PC-3 (cell line): ENCODE measurements around the gene CCDC8. TPM values are rescaled to one million over a fixed set of nuclear protein-coding genes. Genes with fewer than 3 reads are reported as not detected.

Experiments used
- ATAC-seq: fragments of 200-7000 bp; cut with Tn5 transposase; 2 replicates; pipeline ENCODE4 v1.9.1; 2020; ENCODE audit warnings: mild to moderate bottlenecking, moderate library complexity
- BruUV-seq: library from RNA; stranded (reverse); fragments of 400-500 nt; replicated peaks from 2 replicates; lab custom pipeline; 2021; lab: Mats Ljungman, UMichigan
- CTCF ChIA-PET: fragments of 300-600 bp; sonication (Branson Sonifier 250); formaldehyde crosslinking; loops from one replicate; lab custom pipeline; 2022; ENCODE audit warnings: antibody characterized with exemption; lab: Charles Lee
- POLR2A ChIA-PET: fragments of 300-600 bp; sonication (Branson Sonifier 250); formaldehyde crosslinking; loops from one replicate; lab custom pipeline; 2022; ENCODE audit warnings: antibody characterized with exemption; ENCODE audit not compliant: unreplicated experiment; lab: Charles Lee
- DNase-seq: peaks from one replicate; pipeline ENCODE4 v3.0.0-alpha.2; 2015
- H2AFZ ChIP-seq: fragments of 300-600 bp; sonication (generic); 2 replicates; pipeline ENCODE4 v1.6.0; 2016; ENCODE audit warnings: antibody characterized with exemption, low read length
- H3F3A ChIP-seq: fragments of 300-600 bp; sonication (generic); one replicate; pipeline ENCODE4 v1.6.0; 2017; ENCODE audit warnings: antibody characterized with exemption, low read length, control low read depth, mild to moderate bottlenecking; ENCODE audit not compliant: unreplicated experiment
- H3K27ac ChIP-seq: fragments of 300-600 bp; sonication (generic); 2 replicates; pipeline ENCODE4 v1.5.1; 2016; ENCODE audit warnings: mild to moderate bottlenecking, low read length
- H3K27me3 ChIP-seq: fragments of 300-600 bp; sonication (generic); 2 replicates; pipeline ENCODE4 v1.6.1; 2016; ENCODE audit warnings: low read length, mixed read lengths
- H3K36me3 ChIP-seq: fragments of 300-600 bp; sonication (generic); 2 replicates; pipeline ENCODE4 v1.6.1; 2016; ENCODE audit warnings: low read depth, mixed run types, low read length, mixed read lengths
- H3K4me1 ChIP-seq: fragments of 300-600 bp; sonication (generic); 2 replicates; pipeline ENCODE4 v1.5.1; 2016; ENCODE audit warnings: low read length; ENCODE audit not compliant: insufficient read depth
- H3K4me2 ChIP-seq: fragments of 300-600 bp; sonication (generic); 2 replicates; pipeline ENCODE4 v1.6.0; 2016; ENCODE audit warnings: low read length
- H3K4me3 ChIP-seq: fragments of 300-600 bp; sonication (generic); 2 replicates; pipeline ENCODE4 v1.5.1; 2016; ENCODE audit warnings: mild to moderate bottlenecking, low read length, mixed read lengths
- H3K79me2 ChIP-seq: fragments of 300-600 bp; sonication (generic); 2 replicates; pipeline ENCODE4 v1.6.1; 2017; ENCODE audit warnings: low read length, mixed read lengths
- H3K9ac ChIP-seq: fragments of 300-600 bp; sonication (generic); 2 replicates; pipeline ENCODE4 v1.6.0; 2016; ENCODE audit warnings: mild to moderate bottlenecking, low read length
- H3K9me2 ChIP-seq: fragments of 300-600 bp; sonication (generic); replicated peaks from 2 replicates; pipeline ENCODE4 v1.6.1; 2016; ENCODE audit warnings: mixed run types, low read length, mixed read lengths
- H3K9me3 ChIP-seq: fragments of 300-600 bp; sonication (generic); 2 replicates; pipeline ENCODE4 v1.6.1; 2016; ENCODE audit warnings: low read length, mixed read lengths
- H4K20me1 ChIP-seq: fragments of 300-600 bp; sonication (generic); 2 replicates; pipeline ENCODE4 v1.6.1; 2016; ENCODE audit warnings: low read length, mixed read lengths
- EZH2 ChIP-seq: fragments of 300-600 bp; sonication (generic); IDR thresholded peaks from one replicate; pipeline ENCODE4 v1.6.1; 2017; ENCODE audit warnings: antibody characterized with exemption, mild to moderate bottlenecking, low read length; ENCODE audit not compliant: unreplicated experiment
- EZH2phosphoT487 ChIP-seq: fragments of 300-600 bp; sonication (generic); IDR thresholded peaks from 2 replicates; pipeline ENCODE4 v1.6.1; 2018; ENCODE audit warnings: mild to moderate bottlenecking, antibody characterized with exemption, low read length, borderline replicate concordance
- intact Hi-C: fragments of 100-400 bp; cut with micrococcal nuclease; formaldehyde crosslinking; loops from 2 replicates; pipeline ENCODE4 v1.9.0; 2023
- total RNA-seq: library from RNA; depleted of rRNA; stranded (reverse); fragments of >200 nt; gene quantifications from 2 replicates; pipeline ENCODE4 v1.2.3, GENCODE V29; 2014
- TF ChIP-seq, protein P1 (sequence below): fragments of 300-600 bp; sonication (generic); conservative IDR thresholded peaks from 2 replicates; pipeline ENCODE4 v1.5.1; 2017; ENCODE audit warnings: antibody characterized with exemption, low read depth, mild to moderate bottlenecking, low read length

The CCDC8 gene
- total RNA-seq, 1 experiment from 2014 or later: not detected

DNA sequence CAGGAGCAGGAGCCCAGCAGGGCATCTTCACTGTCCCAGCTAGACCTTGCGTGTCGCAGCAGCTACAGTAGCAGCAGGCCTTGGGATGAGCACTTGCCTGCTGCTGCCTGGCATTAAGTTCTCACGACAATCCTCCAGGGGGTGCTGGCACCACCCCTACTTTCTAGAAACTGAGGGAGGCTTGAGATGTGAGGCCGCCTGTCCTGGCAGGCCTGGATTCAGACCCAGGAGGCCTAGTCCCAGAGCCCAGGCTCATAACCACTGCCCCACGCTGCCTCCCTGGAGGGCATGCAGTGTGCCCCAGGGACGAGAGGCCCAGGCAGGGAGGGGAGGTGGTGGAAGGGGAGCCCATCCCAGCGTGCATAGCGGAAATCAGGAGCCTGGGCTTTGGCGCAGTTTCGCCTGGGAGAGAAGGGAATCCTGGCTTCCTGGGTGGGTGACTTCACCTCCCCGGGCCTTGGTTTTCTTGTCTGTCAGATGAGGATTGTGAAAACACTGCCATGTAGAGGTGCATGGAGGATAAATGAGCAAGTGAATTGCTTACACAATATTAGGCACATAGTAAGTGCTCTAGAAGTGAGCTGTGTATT, 40.4 kb downstream of the CCDC8 start:
- H4K20me1 ChIP-seq: 0 out of 2 replicates have a peak, but pooled peaks cover 3% of the 10 kb centered on the region
- H3K27ac ChIP-seq: peak overlapping the region; percentile 99
- CTCF ChIA-PET: interaction anchor here (1.2 kb wide), 1 partner anchor 92 kb away, joined by 6 read pairs; no protein-coding TSS in a partner anchor
- H3K9ac ChIP-seq: peak overlapping the region; percentile 74
- peaks cover 11% of the 10 kb centered on the region for H3K36me3 ChIP-seq
- intact Hi-C loops: loop anchor here (5.0 kb wide), 1 partner anchor 91 kb away; no protein-coding TSS in a partner anchor
- H3K27me3 ChIP-seq: no peaks in the 10 kb centered on the region
- ATAC-seq (peak; percentile 2), DNase-seq (peak; percentile 5)
- H3K79me2 ChIP-seq: peaks cover 36% of the 10 kb centered on the region
- peak overlapping the region; percentile 40; the same call in 1 of the 2 replicates for H2AFZ ChIP-seq
- POLR2A ChIA-PET: no interaction called here
- H3K9me2 ChIP-seq: no peaks in the 10 kb centered on the region
- no TSS peak for BruUV-seq
- H3K4me1 ChIP-seq: peaks cover 47% of the 10 kb centered on the region
- TF ChIP-seq EZH2phosphoT487: no peak
- TF ChIP-seq, protein P1, sequence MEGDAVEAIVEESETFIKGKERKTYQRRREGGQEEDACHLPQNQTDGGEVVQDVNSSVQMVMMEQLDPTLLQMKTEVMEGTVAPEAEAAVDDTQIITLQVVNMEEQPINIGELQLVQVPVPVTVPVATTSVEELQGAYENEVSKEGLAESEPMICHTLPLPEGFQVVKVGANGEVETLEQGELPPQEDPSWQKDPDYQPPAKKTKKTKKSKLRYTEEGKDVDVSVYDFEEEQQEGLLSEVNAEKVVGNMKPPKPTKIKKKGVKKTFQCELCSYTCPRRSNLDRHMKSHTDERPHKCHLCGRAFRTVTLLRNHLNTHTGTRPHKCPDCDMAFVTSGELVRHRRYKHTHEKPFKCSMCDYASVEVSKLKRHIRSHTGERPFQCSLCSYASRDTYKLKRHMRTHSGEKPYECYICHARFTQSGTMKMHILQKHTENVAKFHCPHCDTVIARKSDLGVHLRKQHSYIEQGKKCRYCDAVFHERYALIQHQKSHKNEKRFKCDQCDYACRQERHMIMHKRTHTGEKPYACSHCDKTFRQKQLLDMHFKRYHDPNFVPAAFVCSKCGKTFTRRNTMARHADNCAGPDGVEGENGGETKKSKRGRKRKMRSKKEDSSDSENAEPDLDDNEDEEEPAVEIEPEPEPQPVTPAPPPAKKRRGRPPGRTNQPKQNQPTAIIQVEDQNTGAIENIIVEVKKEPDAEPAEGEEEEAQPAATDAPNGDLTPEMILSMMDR: peak; percentile 47; the same call in 1 of the 2 replicates
- no peak for TF ChIP-seq EZH2
- no peaks in the 10 kb centered on the region for H3F3A ChIP-seq
- peak overlapping the region; percentile 85 for H3K4me2 ChIP-seq
- no peaks in the 10 kb centered on the region for H3K9me3 ChIP-seq
- peak overlapping the region; percentile 53 for H3K4me3 ChIP-seq

DNA sequence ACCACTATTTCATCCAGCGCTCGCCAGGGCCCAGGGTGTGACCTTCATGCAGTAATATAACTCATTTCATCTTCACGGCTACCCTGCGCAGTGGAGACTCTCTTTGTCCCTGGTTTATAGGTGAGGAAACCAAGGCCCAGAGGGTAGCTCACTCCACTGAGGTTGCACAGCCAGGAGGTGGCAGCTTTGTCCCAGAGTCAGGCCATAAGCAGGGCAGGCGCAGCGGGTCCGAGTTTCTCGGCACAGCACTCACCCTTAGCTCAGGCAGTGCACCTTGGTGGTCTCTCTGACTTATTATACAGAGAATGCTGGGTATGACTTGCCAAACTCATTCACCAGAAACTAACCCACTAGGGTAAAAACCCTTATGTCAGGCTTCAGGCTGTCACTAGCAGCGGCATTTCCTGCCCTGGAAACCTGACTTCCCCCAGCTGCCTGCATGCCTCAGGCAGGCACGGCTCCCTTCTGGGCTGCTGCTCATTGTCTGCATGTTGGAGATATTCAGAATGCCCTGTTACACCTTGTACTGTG, 41.9 kb downstream of the CCDC8 start:
- DNase-seq (no peak), ATAC-seq (no peak)
- H3K9me3 ChIP-seq: no peaks in the 10 kb centered on the region
- BruUV-seq: no TSS peak
- peaks cover 3% of the 10 kb centered on the region for H3K36me3 ChIP-seq
- no peak overlapping the region for H3K4me3 ChIP-seq
- H4K20me1 ChIP-seq: 0 out of 2 replicates have a peak, but pooled peaks cover 3% of the 10 kb centered on the region
- intact Hi-C loops: loop anchor here (5.0 kb wide), 1 partner anchor 89 kb away; no protein-coding TSS in a partner anchor
- H3K4me1 ChIP-seq: peaks cover 43% of the 10 kb centered on the region
- no peak overlapping the region for H3K9ac ChIP-seq
- no peak for TF ChIP-seq EZH2
- TF ChIP-seq, protein P1: no peak
- TF ChIP-seq EZH2phosphoT487: no peak
- POLR2A ChIA-PET: interaction anchor here (0.6 kb wide), 1 partner anchor 145 kb away, joined by 3 read pairs; no protein-coding TSS in a partner anchor
- no peak overlapping the region for H3K27ac ChIP-seq
- no peak overlapping the region for H2AFZ ChIP-seq
- peaks cover 36% of the 10 kb centered on the region for H3K79me2 ChIP-seq
- H3K9me2 ChIP-seq: no peaks in the 10 kb centered on the region
- H3K27me3 ChIP-seq: no peaks in the 10 kb centered on the region
- CTCF ChIA-PET: no interaction called here
- no peaks in the 10 kb centered on the region for H3F3A ChIP-seq
- H3K4me2 ChIP-seq: peak overlapping the region; percentile 8; the same call in 1 of the 2 replicates
